CD4-positive, CD25-positive, alpha-beta regulatory T cell (primary cell): ENCODE data around the gene INTS1. TPM values are rescaled to one million over a fixed set of nuclear protein-coding genes. Genes with fewer than 3 reads are reported as not detected.

Experiments used
- ATAC-seq, 2 donors: fragments of 150-1000 bp; cut with Tn5 transposase; one replicate each; pipeline ENCODE4 v1.10.0; 2021; ENCODE audit warnings: low read depth in 2 of 2, moderate number of reproducible peaks in 2 of 2, moderate library complexity in 1 of 2
- DNase-seq, 3 donors: peaks; one replicate each; pipeline versions ENCODE4 v3.0.0 to v3.0.0-alpha.2; 2012 to 2022; ENCODE audit warnings: mixed read lengths in 1 of 3
- H3K27ac ChIP-seq: one replicate; pipeline ENCODE4 v1.7.0; 2013; ENCODE audit warnings: mild to moderate bottlenecking, low read length; ENCODE audit not compliant: insufficient read depth, poor library complexity, severe bottlenecking
- H3K27me3 ChIP-seq: one replicate; pipeline ENCODE4 v1.7.0; 2013; ENCODE audit warnings: low read length; ENCODE audit not compliant: control insufficient read depth, insufficient read depth
- H3K36me3 ChIP-seq: one replicate; pipeline ENCODE4 v1.7.0; 2013; ENCODE audit warnings: mild to moderate bottlenecking, low read length, moderate library complexity; ENCODE audit not compliant: control insufficient read depth, insufficient read depth
- H3K4me1 ChIP-seq: 2 replicates; pipeline ENCODE4 v1.7.0; 2013; ENCODE audit warnings: mild to moderate bottlenecking, low read length; ENCODE audit not compliant: insufficient read depth, control insufficient read depth, poor library complexity, severe bottlenecking
- H3K4me3 ChIP-seq: one replicate; pipeline ENCODE4 v1.7.0; 2013; ENCODE audit warnings: low read depth, mild to moderate bottlenecking, low read length, moderate library complexity
- H3K9me3 ChIP-seq, 2 experiments: 1 replicate in 1 of 2; 2 replicates in 1 of 2; pipeline ENCODE4 v1.7.0; 2013; ENCODE audit warnings: low read length in 2 of 2, mild to moderate bottlenecking in 1 of 2, moderate library complexity in 1 of 2; ENCODE audit not compliant: control insufficient read depth in 2 of 2
- H3K27ac Mint-ChIP-seq, 3 donors: one replicate each; pipeline ENCODE4 v1.8.0; 2020 to 2022; ENCODE audit warnings: mild to moderate bottlenecking in 3 of 3, mixed read lengths in 3 of 3, moderate library complexity in 2 of 3
- H3K27me3 Mint-ChIP-seq: one replicate; pipeline ENCODE4 v1.8.0; 2022; ENCODE audit warnings: mild to moderate bottlenecking, mixed read lengths
- H3K36me3 Mint-ChIP-seq: one replicate; pipeline ENCODE4 v1.8.0; 2020; ENCODE audit warnings: mixed read lengths
- H3K4me1 Mint-ChIP-seq, 4 donors: one replicate each; pipeline ENCODE4 v1.8.0; 2020 to 2022; ENCODE audit warnings: mixed read lengths in 4 of 4, mild to moderate bottlenecking in 1 of 4
- H3K4me3 Mint-ChIP-seq, 4 donors: one replicate each; pipeline ENCODE4 v1.8.0; 2020 to 2022; ENCODE audit warnings: mild to moderate bottlenecking in 4 of 4, mixed read lengths in 4 of 4, moderate library complexity in 3 of 4
- H3K9me3 Mint-ChIP-seq, 7 donors: one replicate each; pipeline ENCODE4 v1.8.0; 2020 to 2022; ENCODE audit warnings: mixed read lengths in 7 of 7, mild to moderate bottlenecking in 3 of 7, moderate library complexity in 2 of 7
- polyA plus RNA-seq, 4 donors: library from polyadenylated mRNA; unstranded; fragments of 300-500 nt; fragmentation: Illumina TruSeq; gene quantifications; one replicate each; pipeline ENCODE4 v1.2.3, GENCODE V29; 2021
- total RNA-seq: library from RNA; stranded (reverse); gene quantifications from one replicate; pipeline ENCODE4 v1.2.3, GENCODE V29; 2022

INTS1 gene
- total and polyA plus RNA-seq, 5 donors from 2014 or later, result 8.5 to 107 (median 10.3) TPM

- Histone ChIP-seq H3K4me3 (no peak overlapping the region), H3K4me1 (no peaks in the 10 kb centered on the region), H3K27me3 (no peaks in the 10 kb centered on the region), H3K27ac (no peak overlapping the region), H3K9me3 (no peaks in the 10 kb centered on the region), H3K36me3 (peaks cover 66% of the 10 kb centered on the region)
- H3K27me3 Mint-ChIP-seq, result no peaks in the 10 kb centered on the region
- ATAC-seq (no peak), DNase-seq (no peak)
- peaks cover 0 to 4% (median 1%) of the 10 kb centered on the region in 4 donors for H3K4me1 Mint-ChIP-seq
- H3K4me3 Mint-ChIP-seq, result no peak overlapping the region
- peaks cover 29% of the 10 kb centered on the region for H3K36me3 Mint-ChIP-seq
- no peaks in the 10 kb centered on the region for H3K9me3 Mint-ChIP-seq
- H3K27ac Mint-ChIP-seq, result no peak overlapping the region
Observed at GRCh38 chr7:1489336-1489735, 14.9 kb downstream of the INTS1 start.

- Mint-ChIP-seq H3K36me3 (peaks cover 29% of the 10 kb centered on the region), H3K4me3 (no peak overlapping the region), H3K27me3 (no peaks in the 10 kb centered on the region), H3K4me1 (peaks cover 0 to 4% (median 1%) of the 10 kb centered on the region in 4 donors), H3K27ac (no peak overlapping the region), H3K9me3 (no peaks in the 10 kb centered on the region)
- Histone ChIP-seq H3K4me1 (no peaks in the 10 kb centered on the region), H3K36me3 (peaks cover 66% of the 10 kb centered on the region), H3K27me3 (no peaks in the 10 kb centered on the region), H3K9me3 (no peaks in the 10 kb centered on the region), H3K4me3 (no peak overlapping the region), H3K27ac (no peak overlapping the region)
- ATAC-seq (no peak), DNase-seq (no peak)
Observed at GRCh38 chr7:1488016-1488415, 16.2 kb downstream of the INTS1 start.

- Mint-ChIP-seq H3K27ac (no peak overlapping the region), H3K9me3 (no peaks in the 10 kb centered on the region), H3K27me3 (no peaks in the 10 kb centered on the region), H3K36me3 (peaks cover 27% of the 10 kb centered on the region), H3K4me3 (no peak overlapping the region), H3K4me1 (peaks cover 0 to 3% (median 1%) of the 10 kb centered on the region in 4 donors)
- Histone ChIP-seq H3K36me3 (peaks cover 70% of the 10 kb centered on the region), H3K27me3 (no peaks in the 10 kb centered on the region), H3K9me3 (no peaks in the 10 kb centered on the region), H3K27ac (no peak overlapping the region), H3K4me1 (no peaks in the 10 kb centered on the region), H3K4me3 (no peak overlapping the region)
- ATAC-seq, result no peak
- DNase-seq, result no peak
Observed at GRCh38 chr7:1487466-1487865, 16.7 kb downstream of the INTS1 start.

GRCh38 chr7:1486571-1486970, 17.6 kb downstream of the INTS1 start:
- Histone ChIP-seq H3K27ac (no peak overlapping the region), H3K9me3 (no peaks in the 10 kb centered on the region), H3K4me3 (no peak overlapping the region), H3K27me3 (no peaks in the 10 kb centered on the region), H3K4me1 (no peaks in the 10 kb centered on the region), H3K36me3 (peaks cover 62% of the 10 kb centered on the region)
- Mint-ChIP-seq H3K4me1 (peaks cover 0 to 3% (median under 1%) of the 10 kb centered on the region in 4 donors), H3K4me3 (no peak overlapping the region), H3K9me3 (no peaks in the 10 kb centered on the region), H3K27me3 (no peaks in the 10 kb centered on the region), H3K36me3 (peaks cover 18% of the 10 kb centered on the region), H3K27ac (no peak overlapping the region)
- DNase-seq, result no peak
- ATAC-seq, result no peak

- peak overlapping the region in 1 of 3 donors; percentile 43 for H3K27ac Mint-ChIP-seq
- no peak overlapping the region for H3K4me3 ChIP-seq
Observed at GRCh38 chr7:1485156-1485555, 19.0 kb downstream of the INTS1 start.

GRCh38 chr7:1484569-1484968, 19.6 kb downstream of the INTS1 start:
- H3K36me3 Mint-ChIP-seq, result peaks cover 9% of the 10 kb centered on the region
- H3K27me3 ChIP-seq, result no peaks in the 10 kb centered on the region
- H3K9me3 Mint-ChIP-seq, result no peaks in the 10 kb centered on the region
- H3K27me3 Mint-ChIP-seq, result no peaks in the 10 kb centered on the region
- no peaks in the 10 kb centered on the region for H3K9me3 ChIP-seq
- H3K27ac ChIP-seq, result no peak overlapping the region
- no peak overlapping the region for H3K27ac Mint-ChIP-seq
- peaks cover 53% of the 10 kb centered on the region for H3K36me3 ChIP-seq
- DNase-seq, result no peak
- no peaks in the 10 kb centered on the region for H3K4me1 ChIP-seq
- no peak for ATAC-seq
- no peak overlapping the region for H3K4me3 Mint-ChIP-seq
- peaks cover 0 to 3% (median 0%) of the 10 kb centered on the region in 4 donors for H3K4me1 Mint-ChIP-seq
- no peak overlapping the region for H3K4me3 ChIP-seq

More at GRCh38 chr7:1485156-1485555, 19.0 kb downstream of the INTS1 start:
- Mint-ChIP-seq H3K4me3 (no peak overlapping the region), H3K9me3 (no peaks in the 10 kb centered on the region), H3K4me1 (peaks cover 0 to 3% (median 0%) of the 10 kb centered on the region in 4 donors), H3K36me3 (peaks cover 9% of the 10 kb centered on the region), H3K27me3 (no peaks in the 10 kb centered on the region)
- Histone ChIP-seq H3K36me3 (peaks cover 52% of the 10 kb centered on the region), H3K4me1 (no peaks in the 10 kb centered on the region), H3K27me3 (no peaks in the 10 kb centered on the region), H3K9me3 (no peaks in the 10 kb centered on the region), H3K27ac (no peak overlapping the region)
- ATAC-seq (no peak), DNase-seq (no peak)

GRCh38 chr7:1483536-1484505, 20.4 kb downstream of the INTS1 start:
- peaks cover 0 to 3% (median 0%) of the 10 kb centered on the region in 4 donors for H3K4me1 Mint-ChIP-seq
- H3K27ac ChIP-seq, result no peak overlapping the region
- H3K4me3 ChIP-seq, result no peak overlapping the region
- ATAC-seq, result no peak
- no peaks in the 10 kb centered on the region for H3K9me3 Mint-ChIP-seq
- no peaks in the 10 kb centered on the region for H3K27me3 Mint-ChIP-seq
- H3K9me3 ChIP-seq, result no peaks in the 10 kb centered on the region
- H3K27me3 ChIP-seq, result no peaks in the 10 kb centered on the region
- H3K36me3 Mint-ChIP-seq, result peaks cover 9% of the 10 kb centered on the region
- H3K4me3 Mint-ChIP-seq, result no peak overlapping the region
- no peaks in the 10 kb centered on the region for H3K4me1 ChIP-seq
- peaks cover 48% of the 10 kb centered on the region for H3K36me3 ChIP-seq
- no peak for DNase-seq
- H3K27ac Mint-ChIP-seq, result no peak overlapping the region

GRCh38 chr7:1483079-1483478, 21.1 kb downstream of the INTS1 start:
- peaks cover 41% of the 10 kb centered on the region for H3K36me3 ChIP-seq
- no peak for DNase-seq

More at GRCh38 chr7:1483079-1483478, 21.1 kb downstream of the INTS1 start:
- H3K4me3 ChIP-seq, result no peak overlapping the region
- no peak for ATAC-seq
- H3K4me1 ChIP-seq, result no peaks in the 10 kb centered on the region
- Mint-ChIP-seq H3K9me3 (no peaks in the 10 kb centered on the region), H3K4me3 (no peak overlapping the region), H3K27ac (no peak overlapping the region), H3K36me3 (peaks cover 3% of the 10 kb centered on the region), H3K4me1 (no peaks in the 10 kb centered on the region), H3K27me3 (no peaks in the 10 kb centered on the region)
- H3K9me3 ChIP-seq, result no peaks in the 10 kb centered on the region
- H3K27ac ChIP-seq, result no peak overlapping the region
- no peaks in the 10 kb centered on the region for H3K27me3 ChIP-seq
